ENCODE results near the gene TMCO4.
A peak's percentile ranks its signal among the peaks of the same experiment; 100 is the strongest.

The TMCO4 gene

GRCh38 chr1:19774180-19774785 lies 25.4 kb downstream of the TMCO4 start:
- no peak for DNase-seq

GRCh38 chr1:19773485-19773884 lies 26.2 kb downstream of the TMCO4 start:
- DNase-seq: no peak

- no peak for DNase-seq
These were observed 27.7 kb downstream of the TMCO4 start for GRCh38 chr1:19772053-19772452.

- no peak for DNase-seq
These were observed 28.4 kb downstream of the TMCO4 start for GRCh38 chr1:19771350-19771749.

GRCh38 chr1:19770436-19771190 lies 29.1 kb downstream of the TMCO4 start:
- DNase-seq: no peak

GRCh38 chr1:19769211-19769932 lies 30.3 kb downstream of the TMCO4 start:
- DNase-seq: no peak

- no peak for DNase-seq
These were observed 31.1 kb downstream of the TMCO4 start for GRCh38 chr1:19768353-19769210.

- peak; percentile 2 for DNase-seq
These were observed 34.1 kb downstream of the TMCO4 start for GRCh38 chr1:19765623-19766022.

- DNase-seq: no peak
These were observed 34.9 kb downstream of the TMCO4 start for GRCh38 chr1:19764848-19765247.

GRCh38 chr1:19762175-19762779 lies 37.4 kb downstream of the TMCO4 start:
- DNase-seq: peak; percentile 1

- no peak for DNase-seq
These were observed 40.0 kb downstream of the TMCO4 start for GRCh38 chr1:19759740-19760089.

GRCh38 chr1:19758227-19758830 lies 41.4 kb downstream of the TMCO4 start:
- no peak for DNase-seq

GRCh38 chr1:19757641-19758040 lies 42.1 kb downstream of the TMCO4 start:
- no peak for DNase-seq

GRCh38 chr1:19756480-19756879 lies 43.2 kb downstream of the TMCO4 start:
- DNase-seq: no peak

GRCh38 chr1:19754482-19754881 lies 45.2 kb downstream of the TMCO4 start:
- DNase-seq: no peak

GRCh38 chr1:19752083-19752696 lies 47.5 kb downstream of the TMCO4 start:
- DNase-seq: no peak

GRCh38 chr1:19750882-19751276 lies 48.8 kb downstream of the TMCO4 start:
- no peak for DNase-seq

- DNase-seq: no peak
These were observed 49.4 kb downstream of the TMCO4 start for GRCh38 chr1:19750101-19750881.

GRCh38 chr1:19749685-19750084 lies 50.0 kb downstream of the TMCO4 start:
- DNase-seq: no peak

- DNase-seq: no peak
These were observed 52.0 kb downstream of the TMCO4 start for GRCh38 chr1:19747761-19748160.

GRCh38 chr1:19744886-19745285 lies 54.8 kb downstream of the TMCO4 start:
- no peak for DNase-seq
